GM04503 (cell line): Measurements from ENCODE around the gene APOE.

Experiments
- DNase-seq: peaks from one replicate; pipeline ENCODE4 v3.0.0-alpha.2; 2012; ENCODE audit warnings: low read depth

The APOE gene

GRCh38 chr19:44954278-44954648, 48.7 kb downstream of the APOE start:
- no peak for DNase-seq

GRCh38 chr19:44954649-44955504, 49.3 kb downstream of the APOE start, which contains the start of gene CLPTM1:
Gene CLPTM1 (plus strand): TSS chr19:44955380. CDS start chr19:44955396, 16 bp downstream.
- DNase-seq, result peak; percentile 86

- no peak for DNase-seq
Measured at GRCh38 chr19:44955505-44956439, 50.2 kb downstream of the APOE start.

- no peak for DNase-seq
Measured at GRCh38 chr19:44957526-44957925, 51.9 kb downstream of the APOE start.

- no peak for DNase-seq
Measured at GRCh38 chr19:44958090-44958489, 52.5 kb downstream of the APOE start.
